HFF-Myc (cell line): ENCODE data around the gene SPARC.

Experiments used
- DNase-seq: peaks from one replicate; pipeline ENCODE4 v3.0.0-alpha.2; 2011; ENCODE audit warnings: low read depth; ENCODE audit errors: extremely low read depth
- H3K4me3 ChIP-seq: replicated peaks from 2 replicates; pipeline ENCODE4 v1.5.1; 2011; ENCODE audit warnings: low read depth, mild to moderate bottlenecking, control low read depth, low read length
- CTCF ChIP-seq: IDR thresholded peaks from 2 replicates; pipeline ENCODE4 v1.5.1; 2012; ENCODE audit warnings: mild to moderate bottlenecking, low read depth, low read length, control low read depth; ENCODE audit errors: missing control alignments

The SPARC gene

DNA sequence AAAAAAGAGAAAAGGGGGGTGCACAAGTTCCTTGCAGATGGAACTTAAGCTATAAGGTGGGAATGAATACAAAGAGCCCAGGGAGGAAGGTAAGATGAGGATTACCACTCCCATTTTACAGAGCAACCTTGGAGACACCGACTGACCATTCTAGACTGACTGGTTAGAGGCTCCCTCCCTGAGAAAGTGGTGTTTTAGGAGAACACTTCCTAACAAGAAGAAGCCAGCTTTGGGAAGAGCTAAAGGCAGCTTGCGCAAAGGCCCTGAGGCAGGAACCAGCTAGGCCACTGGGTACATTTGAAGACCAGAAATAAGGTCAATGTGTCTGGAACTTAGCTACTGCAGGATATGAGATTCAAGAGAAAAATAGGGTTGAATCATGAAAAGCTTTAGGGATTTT lies 38.6 kb downstream of the SPARC start:
- H3K4me3 ChIP-seq = no peak overlapping the region
- TF ChIP-seq CTCF = no peak
- no peak for DNase-seq

DNA sequence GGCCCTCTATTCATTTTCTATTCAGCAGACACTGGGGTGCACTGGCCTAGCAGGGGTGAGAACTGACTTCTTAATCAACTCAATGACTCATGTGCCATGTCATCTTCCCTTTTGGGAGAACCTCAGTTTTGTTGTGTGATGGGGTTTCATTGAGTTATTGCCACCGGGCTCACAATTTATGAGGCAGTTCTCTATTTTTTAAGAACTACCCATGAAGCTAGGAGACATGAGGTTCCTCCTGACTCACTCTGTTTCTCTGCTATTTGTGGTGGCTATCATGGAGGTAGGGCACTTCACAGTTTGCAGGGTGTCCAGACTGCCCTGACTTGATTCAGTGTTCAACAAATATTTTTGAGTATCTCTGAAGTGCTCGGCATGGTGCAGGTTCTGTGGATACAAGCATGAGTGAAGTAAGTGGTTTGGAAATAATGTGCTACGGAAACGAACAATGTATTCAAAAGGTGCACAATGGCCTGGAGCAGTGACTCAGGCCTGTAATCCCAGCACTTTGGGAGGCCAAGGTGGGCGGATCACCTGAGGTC lies 39.3 kb downstream of the SPARC start:
- no peak overlapping the region for H3K4me3 ChIP-seq
- DNase-seq = no peak
- no peak for TF ChIP-seq CTCF

GRCh38 chr5:151646334-151646733 lies 40.4 kb downstream of the SPARC start:
- no peak overlapping the region for H3K4me3 ChIP-seq
- TF ChIP-seq CTCF = no peak
- DNase-seq = no peak

DNA sequence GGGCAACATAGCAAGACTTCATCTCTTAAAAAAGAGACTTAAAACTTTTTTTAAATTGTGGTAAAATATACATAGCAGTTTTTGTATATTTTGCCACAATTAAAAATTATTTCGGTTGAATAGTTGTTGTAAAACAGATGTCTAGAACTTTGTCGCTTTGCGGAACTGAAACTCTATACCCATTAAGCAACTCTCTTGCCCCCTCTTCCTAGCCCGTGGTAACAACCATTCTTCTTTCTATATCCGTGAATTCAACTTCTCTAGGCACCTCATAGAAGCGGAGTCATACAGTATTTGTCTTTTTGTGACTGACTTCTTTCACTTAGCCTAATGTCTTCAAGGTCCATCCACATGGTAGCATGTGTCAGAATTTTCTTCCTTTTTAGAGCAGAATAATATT lies 43.3 kb downstream of the SPARC start:
- no peak for DNase-seq
- H3K4me3 ChIP-seq = no peak overlapping the region
- TF ChIP-seq CTCF = no peak

GRCh38 chr5:151642472-151643140 lies 44.1 kb downstream of the SPARC start:
- no peak overlapping the region for H3K4me3 ChIP-seq
- TF ChIP-seq CTCF = no peak
- no peak for DNase-seq

DNA sequence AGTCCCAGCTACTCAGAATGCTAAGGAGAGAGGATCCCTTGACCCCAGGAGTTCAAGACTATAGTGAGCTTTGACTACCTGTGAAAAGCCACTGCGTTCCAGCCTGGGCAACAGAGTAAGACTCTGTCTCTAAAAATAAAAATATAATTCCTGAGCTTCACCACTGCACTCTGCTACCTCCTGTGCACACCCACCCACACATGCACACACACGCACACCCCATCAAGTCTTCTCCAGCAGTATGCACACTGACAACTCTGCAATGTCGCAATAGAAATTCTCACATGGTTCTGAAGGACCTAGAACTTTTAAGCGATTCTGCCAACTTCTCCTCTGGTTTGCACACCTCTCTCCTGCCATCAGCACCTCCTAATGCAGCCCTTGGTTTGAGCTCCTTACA lies 48.1 kb downstream of the SPARC start:
- no peak for DNase-seq
- H3K4me3 ChIP-seq = no peak overlapping the region
- TF ChIP-seq CTCF = no peak

GRCh38 chr5:151637676-151638075 lies 49.0 kb downstream of the SPARC start:
- TF ChIP-seq CTCF = no peak
- no peak for DNase-seq

More at GRCh38 chr5:151637676-151638075, 49.0 kb downstream of the SPARC start:
- no peak overlapping the region for H3K4me3 ChIP-seq
